Right lung (tissue), 5 donors: ENCODE results near the gene IL21. TPM values are rescaled to one million over a fixed set of nuclear protein-coding genes. Genes with fewer than 3 reads are reported as not detected.

Source experiments
- DNase-seq, 2 donors: peaks; one replicate each; pipeline ENCODE4 v3.0.0-alpha.2; 2013
- polyA plus RNA-seq, 5 donors: library from polyadenylated mRNA; unstranded; fragments of 120-200 nt; gene quantifications; one replicate each; pipeline versions ENCODE4 v1.2.1 to v1.2.3, GENCODE V29; 2013; ENCODE audit warnings: inconsistent platforms in 1 of 5, low replicate concordance in 1 of 5; ENCODE audit not compliant: insufficient read length in 5 of 5, insufficient read depth in 1 of 5

Gene IL21
- polyA plus RNA-seq, 5 donors: not detected

GRCh38 chr4:122635205-122635604 is 14.3 kb upstream of the IL21 start:
- DNase-seq: no peak

DNA sequence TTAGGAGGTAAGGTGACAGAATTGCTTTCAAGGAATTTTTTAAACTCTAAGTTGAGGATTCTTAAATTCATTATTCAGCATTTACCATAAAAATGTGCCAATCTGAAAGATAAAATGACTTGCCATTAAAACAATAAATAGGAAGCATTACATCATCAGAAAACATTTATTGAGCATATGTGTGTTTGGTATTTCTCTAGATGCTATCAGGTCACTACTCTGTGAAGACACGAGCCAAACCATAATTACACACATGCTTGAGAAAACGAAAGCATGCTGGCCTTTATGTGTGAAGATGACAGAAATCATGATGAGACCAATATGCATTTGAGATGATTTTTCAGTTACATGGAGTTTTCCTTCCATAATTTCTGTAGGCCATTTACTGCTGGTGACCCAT is 12.3 kb upstream of the IL21 start:
- DNase-seq: no peak

- no peak for DNase-seq
Measured at GRCh38 chr4:122632396-122633143, 11.7 kb upstream of the IL21 start.

DNA sequence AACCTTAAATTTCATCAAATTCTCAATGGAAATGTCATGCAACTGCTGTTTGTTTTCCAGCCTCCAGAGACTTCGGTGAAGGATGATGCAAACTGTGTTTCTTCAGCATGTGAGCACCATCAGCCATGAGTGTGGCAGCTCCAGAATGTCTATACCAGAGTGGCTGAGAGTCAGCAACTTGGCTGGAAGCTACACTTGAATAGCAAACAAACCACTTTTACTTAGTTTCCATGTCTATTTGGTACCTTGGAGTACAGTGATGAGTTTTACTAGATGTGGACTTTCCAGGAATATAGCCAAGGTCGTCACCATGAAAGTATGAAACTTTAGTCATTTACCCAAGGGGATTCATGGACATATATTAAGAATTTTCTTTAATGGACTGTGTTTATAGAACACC is 4.3 kb upstream of the IL21 start:
- DNase-seq: no peak

DNA sequence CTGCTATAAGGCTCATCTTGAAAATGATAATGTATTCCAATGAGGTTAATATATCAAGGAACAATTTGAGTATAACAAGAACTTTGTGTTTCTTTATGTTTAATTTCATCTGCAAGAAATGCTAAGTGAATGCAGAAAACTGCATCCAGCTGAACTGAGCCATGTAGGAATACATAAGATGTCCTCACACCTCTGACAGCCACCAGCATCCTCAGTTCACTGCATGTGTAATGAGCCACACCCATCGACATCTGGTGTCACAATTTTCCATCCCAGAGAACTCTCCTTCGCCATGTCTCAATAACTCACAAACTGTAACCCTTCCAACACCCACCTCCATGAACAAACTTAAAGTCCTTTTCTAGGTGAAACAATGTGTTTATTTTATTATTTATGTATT is 3.3 kb upstream of the IL21 start:
- no peak for DNase-seq

- DNase-seq: no peak
Measured at GRCh38 chr4:122623637-122624166, 2.8 kb upstream of the IL21 start.

DNA sequence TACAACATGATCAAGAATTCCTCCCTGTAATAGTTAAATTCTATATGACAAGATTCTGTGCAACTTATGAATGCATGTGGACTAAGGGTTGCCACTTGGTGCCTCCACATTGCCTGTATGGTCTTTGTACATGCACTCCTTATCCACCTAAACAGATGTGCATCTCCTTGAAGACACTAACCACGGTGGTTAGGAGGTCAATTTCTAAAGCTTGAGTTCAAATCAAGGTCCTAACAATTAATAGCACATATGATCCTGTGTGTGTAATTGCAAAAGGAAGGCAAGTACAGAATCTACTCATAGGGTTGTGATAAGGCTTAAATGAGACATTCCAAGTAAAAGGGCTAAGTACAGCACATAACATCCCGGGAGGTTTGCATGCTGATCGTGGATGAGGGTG is 1.5 kb upstream of the IL21 start:
- DNase-seq: no peak

DNA sequence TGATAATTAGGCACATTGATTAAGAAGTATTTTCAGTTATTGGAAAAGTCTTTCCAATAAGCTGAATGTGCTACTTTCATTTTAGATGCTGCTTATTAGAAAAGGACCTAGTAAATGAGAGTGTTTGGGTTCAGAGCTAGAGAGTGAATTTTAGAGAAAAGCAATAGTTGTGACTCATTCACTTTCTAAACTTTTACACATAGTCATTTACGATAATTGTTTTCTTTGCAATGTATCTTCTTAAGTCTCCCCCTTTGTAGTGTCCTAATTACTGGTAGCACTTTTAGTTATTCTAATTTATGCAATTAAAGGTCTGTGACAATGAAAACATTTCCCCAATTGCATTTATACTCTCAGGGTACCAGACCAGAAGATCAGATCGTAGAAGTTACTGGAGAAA is 1.3 kb downstream of the IL21 start:
- no peak for DNase-seq

GRCh38 chr4:122617597-122618593 is 3.0 kb downstream of the IL21 start:
- DNase-seq: no peak

DNA sequence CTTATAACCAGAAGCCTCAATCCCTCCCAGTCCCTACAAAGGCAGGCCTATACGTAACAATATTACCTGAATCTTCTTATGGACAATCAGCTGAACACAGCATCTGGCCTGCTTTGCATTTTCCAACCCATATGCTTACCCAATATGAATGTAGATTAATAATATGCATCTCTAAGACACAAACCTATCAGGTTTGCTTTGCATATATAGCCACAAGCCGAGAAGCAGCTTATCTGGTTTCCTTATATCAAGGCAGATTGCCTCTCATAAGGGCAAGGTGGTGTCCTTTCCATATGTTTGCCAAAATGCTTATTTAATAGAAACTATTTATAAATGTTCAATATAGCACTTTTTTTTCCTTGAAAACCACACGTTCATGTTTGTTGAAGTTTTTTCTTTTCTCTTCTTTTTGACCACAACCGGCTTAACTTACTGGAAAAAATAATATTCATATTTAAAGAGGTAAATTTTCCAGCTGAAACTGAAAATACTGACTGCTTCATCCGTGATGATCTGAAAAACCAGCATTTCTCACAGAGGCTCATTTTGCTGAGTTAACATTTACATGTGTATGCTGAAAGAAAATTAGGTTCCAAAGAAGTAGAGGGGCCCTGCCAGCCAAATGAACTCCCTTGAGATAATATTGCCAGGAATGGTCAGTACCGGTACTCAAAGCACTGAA is 3.8 kb downstream of the IL21 start:
- no peak for DNase-seq

GRCh38 chr4:122614621-122615020 is 6.2 kb downstream of the IL21 start:
- DNase-seq: no peak

- DNase-seq: no peak
Measured at GRCh38 chr4:122612540-122612939, 8.3 kb downstream of the IL21 start.

DNA sequence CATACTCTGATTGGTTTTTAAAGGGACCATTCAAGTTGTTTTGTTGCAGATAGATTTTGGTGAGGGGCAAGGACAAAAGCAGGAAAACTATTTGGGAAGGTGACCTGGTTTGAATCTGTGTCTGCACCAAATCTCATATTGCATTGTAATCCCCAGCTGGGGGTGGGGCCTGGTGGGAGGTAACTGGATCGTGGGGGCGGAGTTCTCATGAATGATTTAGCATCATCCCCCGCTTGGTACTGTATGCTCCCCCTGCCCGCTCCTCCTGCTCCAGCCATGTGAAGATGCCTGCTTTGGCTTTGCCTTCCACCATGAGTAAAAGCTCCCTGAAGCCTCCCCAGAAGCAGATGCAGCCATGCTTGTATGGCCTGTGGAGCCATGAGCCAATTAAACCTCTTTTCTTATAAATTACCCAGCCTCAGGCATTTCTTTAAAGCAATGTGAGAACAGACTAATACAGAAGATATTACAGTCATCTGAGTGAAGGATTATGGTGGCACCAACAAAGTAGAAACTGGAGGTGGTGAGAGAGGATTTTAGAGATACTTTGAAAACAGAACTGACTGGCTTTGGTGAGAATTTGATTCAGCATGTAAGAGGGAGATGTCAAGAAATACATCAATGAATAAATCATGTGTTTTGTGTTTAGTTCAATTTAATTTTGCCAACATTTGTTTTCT is 14.4 kb downstream of the IL21 start:
- DNase-seq: no peak

DNA sequence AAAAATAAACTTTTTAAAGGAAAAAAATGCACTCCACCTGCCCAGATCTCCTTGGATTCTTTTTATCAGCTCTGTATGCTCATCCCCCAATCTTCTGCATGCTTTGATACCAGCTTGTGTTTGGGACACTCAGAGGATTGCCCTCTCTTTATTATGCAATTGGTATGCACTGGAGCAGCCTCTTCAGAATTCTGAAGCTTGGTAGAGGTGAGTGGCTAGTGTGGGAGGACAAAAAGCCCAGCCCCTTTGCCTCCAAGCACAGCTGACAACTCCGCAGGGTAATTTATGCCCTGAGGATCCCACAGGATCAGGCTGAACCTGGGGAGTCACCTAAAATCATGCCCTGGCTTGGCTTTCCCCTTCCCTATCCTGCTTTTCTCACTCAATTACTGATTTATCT is 16.7 kb downstream of the IL21 start:
- no peak for DNase-seq

- no peak for DNase-seq
Measured at GRCh38 chr4:122603156-122603574, 17.7 kb downstream of the IL21 start.

GRCh38 chr4:122602277-122603142 is 18.4 kb downstream of the IL21 start:
- DNase-seq: peak in 1 of 2 donors; percentile 21

DNA sequence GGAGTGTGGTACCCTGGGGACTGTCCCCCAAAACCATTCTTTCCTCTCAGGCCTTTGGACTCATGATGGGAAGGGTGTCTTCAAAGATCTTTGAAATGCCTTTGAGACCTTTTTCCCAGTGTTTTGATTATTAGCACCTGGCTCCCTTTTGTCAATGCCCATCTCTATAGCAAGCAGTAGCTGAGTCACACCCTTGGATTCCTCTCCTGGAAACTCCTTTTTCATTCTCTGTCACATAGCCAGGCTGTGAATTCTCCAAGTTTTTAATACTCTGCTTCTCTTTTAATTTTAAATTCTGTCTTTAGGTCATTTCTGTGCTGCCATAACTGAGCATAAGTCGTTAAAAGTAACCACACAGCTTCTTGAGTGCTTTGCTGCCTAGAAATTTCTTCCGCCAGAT is 29.7 kb downstream of the IL21 start:
- DNase-seq: no peak

DNA sequence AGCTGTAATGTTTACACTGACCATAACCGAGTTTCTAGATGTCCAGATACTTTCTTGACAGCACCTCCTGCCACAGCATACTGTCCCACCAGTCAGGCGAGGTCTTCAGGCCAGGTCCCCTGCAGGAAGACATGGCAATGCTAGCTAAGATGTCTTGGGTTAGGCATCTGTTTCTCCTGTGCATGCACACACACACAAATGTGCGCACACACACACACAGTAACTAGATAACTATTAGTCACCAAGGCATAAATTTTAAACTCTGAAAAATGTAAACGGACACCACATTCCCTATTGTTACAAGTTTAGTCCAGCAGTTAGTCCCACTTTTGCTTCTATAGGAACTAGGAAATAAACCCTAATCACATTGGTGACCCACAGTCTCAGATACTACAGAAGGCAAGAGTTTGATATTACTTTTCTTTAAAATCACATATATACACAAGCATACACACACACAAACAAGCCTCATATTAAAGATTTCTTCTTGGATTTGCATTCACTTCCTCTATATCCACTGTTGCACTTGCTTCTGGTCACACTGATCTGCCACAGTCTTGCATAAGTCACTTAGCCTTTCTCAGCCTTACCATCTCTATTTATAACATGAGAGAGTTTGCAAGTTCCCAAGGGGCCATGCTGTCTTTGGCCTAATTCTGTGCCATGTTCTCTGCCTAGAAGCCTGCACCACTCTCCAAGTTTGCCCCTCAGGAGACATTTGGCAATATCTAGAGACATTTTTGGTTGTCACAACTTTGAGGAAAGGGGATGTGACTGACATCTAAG is 32.2 kb downstream of the IL21 start:
- DNase-seq: no peak

DNA sequence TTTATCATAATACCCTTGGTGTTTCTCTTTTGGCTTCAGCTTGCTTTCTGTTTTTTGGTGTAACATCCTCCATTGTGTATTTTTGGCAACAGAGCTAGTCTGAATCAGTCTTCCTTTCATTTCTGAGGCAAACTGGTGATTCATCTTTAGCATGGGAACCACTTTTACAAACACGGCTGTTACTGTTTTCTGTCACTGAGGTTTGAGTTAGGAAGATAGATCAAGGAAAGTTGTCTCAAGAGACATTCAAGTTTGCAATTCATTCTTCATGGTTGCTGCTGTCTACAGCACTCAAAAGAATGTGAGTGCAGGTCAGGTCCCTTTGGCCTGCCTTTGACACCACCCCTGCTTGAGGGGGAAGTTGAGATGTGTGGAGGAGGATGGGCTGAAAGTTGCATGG is 36.3 kb downstream of the IL21 start:
- no peak for DNase-seq

DNA sequence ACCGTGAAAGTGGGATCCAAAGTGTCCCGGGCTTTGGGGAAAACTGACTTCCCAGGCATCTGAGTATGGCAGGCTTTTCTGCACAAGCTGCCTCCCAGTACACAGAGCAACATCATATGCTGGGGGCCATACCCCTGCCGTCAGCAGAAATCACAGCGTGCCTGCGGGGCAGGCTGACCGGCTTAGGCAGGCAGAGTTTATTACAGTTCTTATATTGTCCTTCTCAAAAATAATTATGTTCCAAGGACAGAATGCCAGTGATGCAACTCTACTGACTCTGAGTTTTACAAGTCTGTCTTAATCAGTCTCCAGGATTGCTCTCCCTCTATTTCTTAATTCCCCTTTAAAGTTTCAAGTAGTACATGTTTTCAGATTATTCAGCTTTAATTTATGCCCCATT is 37.0 kb downstream of the IL21 start:
- no peak for DNase-seq
